Vagina (tissue), 2 donors: Measurements from ENCODE around the gene PPARD. TPM values are rescaled to one million over a fixed set of nuclear protein-coding genes. Genes with fewer than 3 reads are reported as not detected.

ENCODE experiments used
- DNase-seq, 2 donors: peaks; one replicate each; pipeline ENCODE4 v3.0.0-alpha.2; 2017; ENCODE audit errors: extremely low spot score in 2 of 2
- H3K27ac ChIP-seq: fragments of 200-600 bp; sonication (generic); one replicate; pipeline ENCODE4 v1.5.1; 2019
- H3K27me3 ChIP-seq: fragments of 200-600 bp; sonication (generic); one replicate; pipeline ENCODE4 v1.5.1; 2019
- H3K36me3 ChIP-seq, 2 donors: fragments of 200-600 bp; sonication (generic); one replicate each; pipeline ENCODE4 v1.5.1; 2017 to 2019
- H3K4me1 ChIP-seq: fragments of 200-600 bp; sonication (generic); one replicate; pipeline ENCODE4 v1.5.1; 2019
- H3K4me3 ChIP-seq, 2 donors: fragments of 200-600 bp; sonication (generic); 1 replicate in 1 of 2; 2 replicates in 1 of 2; pipeline ENCODE4 v1.5.1; 2016 to 2019
- H3K9me3 ChIP-seq: fragments of 200-600 bp; sonication (generic); one replicate; pipeline ENCODE4 v1.5.1; 2019
- CTCF ChIP-seq, 3 experiments: fragments of 450-650 bp in 2 of 3; fragments of 200-600 bp in 1 of 3; sonication (generic) in 1 of 3; IDR thresholded peaks; one replicate each; pipeline ENCODE4 v1.5.1; 2017 to 2019; ENCODE audit warnings: antibody characterized with exemption in 3 of 3, mild to moderate bottlenecking in 2 of 3, moderate library complexity in 2 of 3
- POLR2A ChIP-seq, 2 donors: fragments of 450-650 bp; IDR thresholded peaks; one replicate each; pipeline ENCODE4 v1.6.1; 2017; ENCODE audit warnings: antibody characterized with exemption in 2 of 2, mild to moderate bottlenecking in 2 of 2, moderate library complexity in 2 of 2
- POLR2AphosphoS5 ChIP-seq, 2 donors: sonication (generic); formaldehyde crosslinking; IDR thresholded peaks; one replicate each; pipeline ENCODE4 v1.9.0; 2017; ENCODE audit warnings: antibody characterized with exemption in 2 of 2, mild to moderate bottlenecking in 2 of 2, low read depth in 1 of 2; ENCODE audit not compliant: insufficient read depth in 1 of 2
- intact Hi-C: fragments of 100-400 bp; cut with DNase I; formaldehyde crosslinking; loops from one replicate; pipeline ENCODE4 v1.15.1; 2023
- total RNA-seq: library from RNA; depleted of rRNA; stranded (reverse); fragments of >200 nt; gene quantifications from one replicate; pipeline ENCODE4 v1.2.3, GENCODE V29; 2016

Gene PPARD
- total RNA-seq: 21.9 TPM

- DNase-seq: peak; percentile 98
- peaks cover 0 to 9% of the 10 kb centered on the region in 2 donors for H3K36me3 ChIP-seq
- peak within 1 kb of the TSS; percentile 62 to 86 for H3K4me3 ChIP-seq
- no peaks in the 10 kb centered on the region for H3K9me3 ChIP-seq
- TF ChIP-seq POLR2AphosphoS5 (IDR thresholded peaks at IDR 0.05; ENCODE audit: insufficient read depth in 1 of 2, low read depth in 1 of 2) (peak; percentile 83), POLR2A (IDR thresholded peaks at IDR 0.05) (peak; percentile 46 to 74), CTCF (IDR thresholded peaks at IDR 0.05) (peak; percentile 97 to 99 (median 99))
- H3K27ac ChIP-seq: peak within 1 kb of the TSS; percentile 88
- H3K27me3 ChIP-seq: no peaks in the 10 kb centered on the region
- H3K4me1 ChIP-seq: peaks cover 27% of the 10 kb centered on the region
- intact Hi-C loops: loop anchor here (5.0 kb wide), 2 partner anchors 75 to 110 kb away; partner anchors contain the start of gene FANCE
These were observed at the start of gene PPARD for GRCh38 chr6:35342258-35343091. Gene PPARD (plus strand): TSS chr6:35342558. CDS start chr6:35411088, 68,530 bp downstream.

- TF ChIP-seq CTCF (IDR thresholded peaks at IDR 0.05) (no peak), POLR2A (IDR thresholded peaks at IDR 0.05) (no peak), POLR2AphosphoS5 (IDR thresholded peaks at IDR 0.05; ENCODE audit: insufficient read depth in 1 of 2, low read depth in 1 of 2) (no peak)
These were observed 48.7 kb upstream of the PPARD start for GRCh38 chr6:35293681-35294080.

GRCh38 chr6:35294308-35294945, 47.9 kb upstream of the PPARD start:
- H3K4me1 ChIP-seq: peaks cover 26% of the 10 kb centered on the region

More at GRCh38 chr6:35293681-35294080, 48.7 kb upstream of the PPARD start:
- no peak overlapping the region for H3K4me3 ChIP-seq
- no peak for DNase-seq
- H3K36me3 ChIP-seq: peaks cover 0 to 52% of the 10 kb centered on the region in 2 donors
- no peak overlapping the region for H3K27ac ChIP-seq
- intact Hi-C loops: no loop called here
- H3K4me1 ChIP-seq: peaks cover 19% of the 10 kb centered on the region
- no peaks in the 10 kb centered on the region for H3K27me3 ChIP-seq
- no peaks in the 10 kb centered on the region for H3K9me3 ChIP-seq

GRCh38 chr6:35295036-35295435, 47.3 kb upstream of the PPARD start:
- no peaks in the 10 kb centered on the region for H3K9me3 ChIP-seq
- peaks cover 0 to 41% of the 10 kb centered on the region in 2 donors for H3K36me3 ChIP-seq
- intact Hi-C loops: no loop called here
- H3K27me3 ChIP-seq: no peaks in the 10 kb centered on the region
- H3K27ac ChIP-seq: no peak overlapping the region
- TF ChIP-seq POLR2A (IDR thresholded peaks at IDR 0.05) (no peak), CTCF (IDR thresholded peaks at IDR 0.05) (no peak), POLR2AphosphoS5 (IDR thresholded peaks at IDR 0.05; ENCODE audit: insufficient read depth in 1 of 2, low read depth in 1 of 2) (no peak)
- no peak for DNase-seq
- H3K4me1 ChIP-seq: peaks cover 32% of the 10 kb centered on the region
- H3K4me3 ChIP-seq: no peak overlapping the region

More at GRCh38 chr6:35294308-35294945, 47.9 kb upstream of the PPARD start:
- Histone ChIP-seq H3K27me3 (no peaks in the 10 kb centered on the region), H3K27ac (no peak overlapping the region), H3K4me3 (no peak overlapping the region), H3K36me3 (peaks cover 0 to 47% of the 10 kb centered on the region in 2 donors), H3K9me3 (no peaks in the 10 kb centered on the region)
- DNase-seq: no peak
- intact Hi-C loops: no loop called here
- peak in 1 of 3 experiments; percentile 61 for TF ChIP-seq CTCF (IDR thresholded peaks at IDR 0.05)
- TF ChIP-seq POLR2A (IDR thresholded peaks at IDR 0.05): no peak
- no peak for TF ChIP-seq POLR2AphosphoS5 (IDR thresholded peaks at IDR 0.05; ENCODE audit: insufficient read depth in 1 of 2, low read depth in 1 of 2)
